GM12873 (cell line): ENCODE data around the gene FAM120AOS.

Experiments
- CTCF ChIP-seq: IDR thresholded peaks from 2 replicates; pipeline ENCODE4 v1.5.1; 2012; ENCODE audit warnings: low read depth, mild to moderate bottlenecking, moderate library complexity, low read length, control low read depth; ENCODE audit not compliant: insufficient read depth; ENCODE audit errors: missing control alignments

The FAM120AOS gene

GRCh38 chr9:93476924-93477323 is 23.5 kb upstream of the FAM120AOS start:
- no peak for TF ChIP-seq CTCF

GRCh38 chr9:93475856-93476255 is 22.5 kb upstream of the FAM120AOS start:
- TF ChIP-seq CTCF: no peak

- TF ChIP-seq CTCF: no peak
Measured at GRCh38 chr9:93475108-93475507, 21.7 kb upstream of the FAM120AOS start.

- no peak for TF ChIP-seq CTCF
Measured at GRCh38 chr9:93473411-93473810, 20.0 kb upstream of the FAM120AOS start.

GRCh38 chr9:93471124-93471523 is 17.7 kb upstream of the FAM120AOS start:
- TF ChIP-seq CTCF: no peak

- no peak for TF ChIP-seq CTCF
Measured at GRCh38 chr9:93470391-93470790, 17.0 kb upstream of the FAM120AOS start.

GRCh38 chr9:93468763-93469456 is 15.5 kb upstream of the FAM120AOS start:
- no peak for TF ChIP-seq CTCF
